ENCODE data around the gene NKG7.

GRCh38 chr19:51386882-51387520, 14.5 kb upstream of the NKG7 start:
- TF ChIP-seq, protein P1, sequence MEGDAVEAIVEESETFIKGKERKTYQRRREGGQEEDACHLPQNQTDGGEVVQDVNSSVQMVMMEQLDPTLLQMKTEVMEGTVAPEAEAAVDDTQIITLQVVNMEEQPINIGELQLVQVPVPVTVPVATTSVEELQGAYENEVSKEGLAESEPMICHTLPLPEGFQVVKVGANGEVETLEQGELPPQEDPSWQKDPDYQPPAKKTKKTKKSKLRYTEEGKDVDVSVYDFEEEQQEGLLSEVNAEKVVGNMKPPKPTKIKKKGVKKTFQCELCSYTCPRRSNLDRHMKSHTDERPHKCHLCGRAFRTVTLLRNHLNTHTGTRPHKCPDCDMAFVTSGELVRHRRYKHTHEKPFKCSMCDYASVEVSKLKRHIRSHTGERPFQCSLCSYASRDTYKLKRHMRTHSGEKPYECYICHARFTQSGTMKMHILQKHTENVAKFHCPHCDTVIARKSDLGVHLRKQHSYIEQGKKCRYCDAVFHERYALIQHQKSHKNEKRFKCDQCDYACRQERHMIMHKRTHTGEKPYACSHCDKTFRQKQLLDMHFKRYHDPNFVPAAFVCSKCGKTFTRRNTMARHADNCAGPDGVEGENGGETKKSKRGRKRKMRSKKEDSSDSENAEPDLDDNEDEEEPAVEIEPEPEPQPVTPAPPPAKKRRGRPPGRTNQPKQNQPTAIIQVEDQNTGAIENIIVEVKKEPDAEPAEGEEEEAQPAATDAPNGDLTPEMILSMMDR (IDR thresholded peaks at IDR 0.05 in 4 of 5, conservative IDR thresholded peaks at IDR 0.05 in 1 of 5): no peak
- no peak for TF ChIP-seq POLR2A (IDR thresholded peaks at IDR 0.05)
